ENCODE results near the gene CREB3L1. TPM values are rescaled to one million over a fixed set of nuclear protein-coding genes. Genes with fewer than 3 reads are reported as not detected.
A peak's percentile ranks its signal among the peaks of the same experiment; 100 is the strongest.

The CREB3L1 gene
- total RNA-seq, 8 experiments from 2014 or later, result 0.58 to 8.8 (median 1.8) TPM

- no peak overlapping the region for H3K27ac ChIP-seq
- peak in 2 of 8 experiments; percentile 8 to 11 for ATAC-seq (replicated peaks in 6 of 8)
- H3K4me1 ChIP-seq (replicated peaks in 1 of 2), result peaks cover under 1 to 18% of the 10 kb centered on the region in 2 donors
- in situ Hi-C loops (cut with MboI; ENCODE audit: low pct_unique_long_range_greater_than_20kb in 2 of 9, low sequenced_read_pairs in 9 of 9, unreplicated experiment in 9 of 9), result no loop called here
- H3K4me3 ChIP-seq, result no peak overlapping the region
- 40 to 100% methylated on average over 1 to 2 of the region's 3 CpGs; no CpG with 5 or more reads in 8 of the 10 experiments for WGBS, 10 experiments
Measured at GRCh38 chr11:46285173-46285572, 7.7 kb downstream of the CREB3L1 start.

GRCh38 chr11:46285594-46286033 lies 8.2 kb downstream of the CREB3L1 start:
- peak in 2 of 8 experiments; percentile 40 to 52 for ATAC-seq (replicated peaks in 6 of 8)
- in situ Hi-C loops (cut with MboI; ENCODE audit: low pct_unique_long_range_greater_than_20kb in 2 of 9, low sequenced_read_pairs in 9 of 9, unreplicated experiment in 9 of 9), result no loop called here
- peaks cover 5 to 19% of the 10 kb centered on the region in 2 donors for H3K4me1 ChIP-seq (replicated peaks in 1 of 2)
- WGBS, 10 experiments, result 0 to 100% (median 60%) methylated on average over 1 to 5 of the region's 11 CpGs; no CpG with 5 or more reads in 5 of the 10 experiments
- H3K27ac ChIP-seq, result no peak overlapping the region
- no peak overlapping the region for H3K4me3 ChIP-seq

GRCh38 chr11:46286789-46287188 lies 9.3 kb downstream of the CREB3L1 start:
- 58 to 83% (median 77%) methylated on average over 1 to 5 of the region's 5 CpGs; no CpG with 5 or more reads in 2 of the 10 experiments for WGBS, 10 experiments
- Histone ChIP-seq H3K27ac (no peak overlapping the region), H3K4me3 (no peak overlapping the region), H3K4me1 (replicated peaks in 1 of 2) (peaks cover 7 to 17% of the 10 kb centered on the region in 2 donors)
- ATAC-seq (replicated peaks in 6 of 8), result no peak
- in situ Hi-C loops (cut with MboI; ENCODE audit: low pct_unique_long_range_greater_than_20kb in 2 of 9, low sequenced_read_pairs in 9 of 9, unreplicated experiment in 9 of 9), result no loop called here

- H3K4me1 ChIP-seq (replicated peaks in 1 of 2), result peaks cover 7 to 17% of the 10 kb centered on the region in 2 donors
- ATAC-seq (replicated peaks in 6 of 8), result no peak
- in situ Hi-C loops (cut with MboI; ENCODE audit: low pct_unique_long_range_greater_than_20kb in 2 of 9, low sequenced_read_pairs in 9 of 9, unreplicated experiment in 9 of 9), result no loop called here
- 80 to 100% (median 94%) methylated on average over 1 to 4 of the region's 5 CpGs; no CpG with 5 or more reads in 5 of the 10 experiments for WGBS, 10 experiments
- H3K27ac ChIP-seq, result no peak overlapping the region
- no peak overlapping the region for H3K4me3 ChIP-seq
Measured at GRCh38 chr11:46288451-46288850, 11.0 kb downstream of the CREB3L1 start.

- no peak for ATAC-seq (replicated peaks in 6 of 8)
- in situ Hi-C loops (cut with MboI; ENCODE audit: low pct_unique_long_range_greater_than_20kb in 2 of 9, low sequenced_read_pairs in 9 of 9, unreplicated experiment in 9 of 9), result no loop called here
- H3K27ac ChIP-seq, result no peak overlapping the region
- peaks cover 10 to 24% of the 10 kb centered on the region in 2 donors for H3K4me1 ChIP-seq (replicated peaks in 1 of 2)
- no peak overlapping the region for H3K4me3 ChIP-seq
- 43 to 100% (median 83%) methylated on average over 1 of the region's 2 CpGs; no CpG with 5 or more reads in 7 of the 10 experiments for WGBS, 10 experiments
Measured at GRCh38 chr11:46290011-46290410, 12.5 kb downstream of the CREB3L1 start.

- H3K4me1 ChIP-seq (replicated peaks in 1 of 2), result peaks cover 10 to 25% of the 10 kb centered on the region in 2 donors
- ATAC-seq (replicated peaks in 6 of 8), result peak; percentile 5 to 67 (median 52)
- H3K4me3 ChIP-seq, result no peak overlapping the region
- no peak overlapping the region for H3K27ac ChIP-seq
- 6 to 100% (median 50%) methylated on average over 1 to 2 of the region's 6 CpGs; no CpG with 5 or more reads in 4 of the 10 experiments for WGBS, 10 experiments
- in situ Hi-C loops (cut with MboI; ENCODE audit: low pct_unique_long_range_greater_than_20kb in 2 of 9, low sequenced_read_pairs in 9 of 9, unreplicated experiment in 9 of 9), result no loop called here
Measured at GRCh38 chr11:46290598-46291309, 13.3 kb downstream of the CREB3L1 start.

- Histone ChIP-seq H3K4me1 (replicated peaks in 1 of 2) (peaks cover 13 to 33% of the 10 kb centered on the region in 2 donors), H3K4me3 (no peak overlapping the region), H3K27ac (no peak overlapping the region)
- peak in 2 of 8 experiments; percentile 10 to 23 for ATAC-seq (replicated peaks in 6 of 8)
- WGBS, 10 experiments, result 0 to 80% (median 63%) methylated on average over 1 to 8 of the region's 10 CpGs; no CpG with 5 or more reads in 3 of the 10 experiments
- in situ Hi-C loops (cut with MboI; ENCODE audit: low pct_unique_long_range_greater_than_20kb in 2 of 9, low sequenced_read_pairs in 9 of 9, unreplicated experiment in 9 of 9), result no loop called here
Measured at GRCh38 chr11:46291441-46292150, 14.1 kb downstream of the CREB3L1 start.

GRCh38 chr11:46293066-46293465 lies 15.6 kb downstream of the CREB3L1 start:
- no peak overlapping the region for H3K27ac ChIP-seq
- in situ Hi-C loops (cut with MboI; ENCODE audit: low pct_unique_long_range_greater_than_20kb in 2 of 9, low sequenced_read_pairs in 9 of 9, unreplicated experiment in 9 of 9), result no loop called here
- ATAC-seq (replicated peaks in 6 of 8), result no peak
- no peak overlapping the region for H3K4me3 ChIP-seq
- peaks cover 17 to 39% of the 10 kb centered on the region in 2 donors for H3K4me1 ChIP-seq (replicated peaks in 1 of 2)
- WGBS, 10 experiments, result 39 to 100% (median 91%) methylated on average over 1 to 12 of the region's 13 CpGs; no CpG with 5 or more reads in 5 of the 10 experiments

- Histone ChIP-seq H3K4me1 (replicated peaks in 1 of 2) (peaks cover 17 to 39% of the 10 kb centered on the region in 2 donors), H3K4me3 (no peak overlapping the region), H3K27ac (no peak overlapping the region)
- ATAC-seq (replicated peaks in 6 of 8), result peak in 2 of 8 experiments; percentile 2 to 13
- 14 to 100% (median 83%) methylated on average over 1 to 4 of the region's 9 CpGs; no CpG with 5 or more reads in 5 of the 10 experiments for WGBS, 10 experiments
- in situ Hi-C loops (cut with MboI; ENCODE audit: low pct_unique_long_range_greater_than_20kb in 2 of 9, low sequenced_read_pairs in 9 of 9, unreplicated experiment in 9 of 9), result no loop called here
Measured at GRCh38 chr11:46293641-46294103, 16.2 kb downstream of the CREB3L1 start.

- in situ Hi-C loops (cut with MboI; ENCODE audit: low pct_unique_long_range_greater_than_20kb in 2 of 9, low sequenced_read_pairs in 9 of 9, unreplicated experiment in 9 of 9), result no loop called here
- H3K4me3 ChIP-seq, result peak overlapping the region; percentile 33 to 40 (median 34)
- peaks cover 17 to 39% of the 10 kb centered on the region in 2 donors for H3K4me1 ChIP-seq (replicated peaks in 1 of 2)
- WGBS, 10 experiments, result 40 to 77% (median 54%) methylated on average over 1 to 3 of the region's 24 CpGs; no CpG with 5 or more reads in 4 of the 10 experiments
- ATAC-seq (replicated peaks in 6 of 8), result peak; percentile 1 to 49 (median 20)
- peak overlapping the region in 1 of 2 donors; percentile 7 for H3K27ac ChIP-seq
Measured at GRCh38 chr11:46294365-46295309, 17.2 kb downstream of the CREB3L1 start.

- in situ Hi-C loops (cut with MboI; ENCODE audit: low pct_unique_long_range_greater_than_20kb in 2 of 9, low sequenced_read_pairs in 9 of 9, unreplicated experiment in 9 of 9), result no loop called here
- H3K27ac ChIP-seq, result no peak overlapping the region
- H3K4me1 ChIP-seq (replicated peaks in 1 of 2), result peaks cover 14 to 34% of the 10 kb centered on the region in 2 donors
- ATAC-seq (replicated peaks in 6 of 8), result peak; percentile 63 to 98 (median 92)
- H3K4me3 ChIP-seq, result peak overlapping the region; percentile 33 to 40 (median 34)
- WGBS, 10 experiments, result 0 to 20% (median 3%) methylated on average over 1 to 10 of the region's 61 CpGs; no CpG with 5 or more reads in 5 of the 10 experiments
Measured at GRCh38 chr11:46295312-46296058, 18.0 kb downstream of the CREB3L1 start.

All from motor neuron (in vitro differentiated cells).